Neural cell (in vitro differentiated cells): Measurements from ENCODE around the gene PPP1R1A.

ENCODE experiments used
- CTCF ChIP-seq: fragments of 450-650 bp; IDR thresholded peaks from 2 replicates; pipeline ENCODE4 v1.5.1; 2014; ENCODE audit warnings: antibody characterized with exemption, mild to moderate bottlenecking, moderate library complexity; ENCODE audit not compliant: poor library complexity, severe bottlenecking
- EP300 ChIP-seq: fragments of 450-650 bp; conservative IDR thresholded peaks from 2 replicates; pipeline ENCODE4 v1.6.1; 2014; ENCODE audit warnings: antibody characterized with exemption, mild to moderate bottlenecking, moderate library complexity; ENCODE audit not compliant: poor library complexity, severe bottlenecking
- POLR2AphosphoS5 ChIP-seq: IDR thresholded peaks from 2 replicates; pipeline ENCODE4 v1.6.1; 2012
- TAF1 ChIP-seq: IDR thresholded peaks from 2 replicates; pipeline ENCODE4 v1.6.1; 2012; ENCODE audit warnings: low read depth

GRCh38 chr12:54592316-54592715, 3.9 kb upstream of the PPP1R1A start:
- TF ChIP-seq EP300 (no peak), POLR2AphosphoS5 (no peak), CTCF (no peak), TAF1 (no peak)
